Pancreas (tissue), 10 donors: ENCODE data around the gene PRRT3. TPM values are rescaled to one million over a fixed set of nuclear protein-coding genes. Genes with fewer than 3 reads are reported as not detected.
"Not testable (repeated sequence)": the region's sequence is repeated elsewhere in the genome, so short reads cannot be mapped to it uniquely, and the experiment has no call there.

Experiments used
- ATAC-seq, 4 donors: fragments of 200-7000 bp; cut with Tn5 transposase; one replicate each; pipeline versions ENCODE4 v1.8.0 to v1.9.1; 2020; ENCODE audit warnings: mild to moderate bottlenecking in 4 of 4, moderate library complexity in 4 of 4
- DNase-seq, 6 donors: peaks; one replicate each; pipeline ENCODE4 v3.0.0-alpha.2; 2020
- FAIRE-seq: peaks from 2 replicates; lab custom pipeline; 2012; peaks lifted over from hg19 to GRCh38; lab: Jason Lieb, UNC
- H3K27ac ChIP-seq, 4 donors: fragments of 200-600 bp; sonication (generic); 1 replicate in 3 of 4; 2 replicates in 1 of 4; pipeline versions ENCODE4 v1.5.0 to v1.8.0; 2020
- H3K27me3 ChIP-seq, 4 donors: fragments of 200-600 bp; one replicate each; pipeline ENCODE4 v1.8.0; 2021
- H3K36me3 ChIP-seq, 3 donors: fragments of 200-600 bp; sonication (generic) in 1 of 3; one replicate each; pipeline versions ENCODE4 v1.5.0 to v1.8.0; 2020 to 2021
- H3K4me1 ChIP-seq, 3 donors: fragments of 200-600 bp; one replicate each; pipeline ENCODE4 v1.8.0; 2021
- H3K4me3 ChIP-seq, 4 donors: fragments of 200-600 bp; sonication (generic) in 2 of 4; one replicate each; pipeline versions ENCODE4 v1.5.0 to v1.8.0; 2020 to 2021
- H3K9me3 ChIP-seq, 4 donors: fragments of 200-600 bp; one replicate each; pipeline ENCODE4 v1.8.0; 2021
- CTCF ChIP-seq, 4 donors: fragments of 200-600 bp; sonication (generic) in 3 of 4; IDR thresholded peaks; one replicate each; pipeline versions ENCODE4 v1.5.0 to v1.8.0; 2021; ENCODE audit warnings: antibody characterized with exemption in 4 of 4
- WGBS, 2 donors: extraction: QIAGEN DNeasy Blood & Tissue Kit; methylation state at CpG; one replicate each; pipeline ENCODE4 v1.1.7; 2013; 5-methylcytosine and 5-hydroxymethylcytosine counted together
- intact Hi-C, 3 donors: fragments of 100-400 bp; cut with DNase I; formaldehyde crosslinking; loops; one replicate each; pipeline versions ENCODE4 v1.11.1 to v1.14.2; 2022
- polyA plus RNA-seq, 2 donors: library from polyadenylated mRNA; stranded (reverse); fragments of 200-250 nt; gene quantifications; one replicate each; pipeline ENCODE4 v1.2.3, GENCODE V29; 2013
- total RNA-seq, 6 donors: library from RNA; stranded (reverse); fragmentation: NEBNext Ultra II Directional in 4 of 6; extraction: Animal tissue kit (Norgen Biotek cat#: 25700) in 4 of 6; gene quantifications; one replicate each; pipeline versions ENCODE4 v1.2.1 to v1.2.4, GENCODE V29; 2021 to 2023
- donor health status: healthy with polysubstance abuse.
- donor health status: DM: no; HTN: no; CAD: no; lungs with moderate emphysema.
- donor health status: DM: no; HTN: no; CAD: no.
- donor health status: control.
- donor health status: control.
- donor health status: Bipolar disorder and iron deficiency.
- donor health status: DM: yes; HTN: yes; CAD: no.
- donor health status: DM: no; HTN: no; CAD: no.
- donor health status: DM: no; HTN: no; CAD: no.
- donor health status: DM: yes; HTN: yes; CAD: no.

PRRT3 gene
- total and polyA plus RNA-seq, 8 donors, result 1.2 to 5.1 (median 2.0) TPM

GRCh38 chr3:9944271-9944670 lies 7.9 kb downstream of the PRRT3 start:
- H3K4me3 ChIP-seq, result no peak overlapping the region
- no peak overlapping the region for H3K27ac ChIP-seq
- WGBS, 2 donors, result 88 to 92% methylated on average over 11 of the region's 11 CpGs
- no peak for TF ChIP-seq CTCF (IDR thresholded peaks at IDR 0.05)
- peaks cover 0 to 5% (median 0%) of the 10 kb centered on the region in 3 donors for H3K4me1 ChIP-seq
- ATAC-seq (no peak), DNase-seq (no peak), FAIRE-seq (no peak)
- no peaks in the 10 kb centered on the region for H3K9me3 ChIP-seq
- peaks cover 0 to 8% (median 0%) of the 10 kb centered on the region in 3 donors for H3K36me3 ChIP-seq
- intact Hi-C loops, result loop anchor here in 1 of 3 donors (10.0 kb wide), 1 partner anchor 281 kb away; no protein-coding TSS in a partner anchor
- no peaks in the 10 kb centered on the region for H3K27me3 ChIP-seq

GRCh38 chr3:9942934-9943690 lies 9.1 kb downstream of the PRRT3 start:
- no peaks in the 10 kb centered on the region for H3K9me3 ChIP-seq
- H3K4me3 ChIP-seq, result no peak overlapping the region
- H3K27me3 ChIP-seq, result no peaks in the 10 kb centered on the region
- TF ChIP-seq CTCF (IDR thresholded peaks at IDR 0.05), result no peak
- ATAC-seq (no peak), FAIRE-seq (no peak), DNase-seq (no peak)
- H3K36me3 ChIP-seq, result no peaks in the 10 kb centered on the region
- 83 to 94% methylated on average over 10 to 11 of the region's 11 CpGs for WGBS, 2 donors
- H3K4me1 ChIP-seq, result peaks cover 0 to 5% (median 0%) of the 10 kb centered on the region in 3 donors
- H3K27ac ChIP-seq, result no peak overlapping the region
- intact Hi-C loops, result loop anchor here in 1 of 3 donors (10.0 kb wide), 1 partner anchor 282 kb away; no protein-coding TSS in a partner anchor

GRCh38 chr3:9942164-9942563 lies 10.0 kb downstream of the PRRT3 start:
- no peak for TF ChIP-seq CTCF (IDR thresholded peaks at IDR 0.05)
- H3K9me3 ChIP-seq, result no peaks in the 10 kb centered on the region
- no peaks in the 10 kb centered on the region for H3K27me3 ChIP-seq
- ATAC-seq, result no peak
- DNase-seq, result no peak
- intact Hi-C loops, result loop anchor here in 1 of 3 donors (10.0 kb wide), 1 partner anchor 283 kb away; no protein-coding TSS in a partner anchor
- H3K27ac ChIP-seq, result no peak overlapping the region
- no peaks in the 10 kb centered on the region for H3K36me3 ChIP-seq
- FAIRE-seq, result no peak
- no peak overlapping the region for H3K4me3 ChIP-seq
- H3K4me1 ChIP-seq, result no peaks in the 10 kb centered on the region
- 88 to 89% methylated on average over 4 of the region's 4 CpGs for WGBS, 2 donors

GRCh38 chr3:9940746-9941145 lies 11.5 kb downstream of the PRRT3 start:
- no peaks in the 10 kb centered on the region for H3K36me3 ChIP-seq
- no peak for DNase-seq
- peaks cover 0 to 9% (median 0%) of the 10 kb centered on the region in 3 donors for H3K4me1 ChIP-seq
- intact Hi-C loops, result loop anchor here in 1 of 3 donors (10.0 kb wide), 1 partner anchor 284 kb away; no protein-coding TSS in a partner anchor
- H3K4me3 ChIP-seq, result no peak overlapping the region
- no peak for ATAC-seq
- no peaks in the 10 kb centered on the region for H3K27me3 ChIP-seq
- no peaks in the 10 kb centered on the region for H3K9me3 ChIP-seq
- H3K27ac ChIP-seq, result no peak overlapping the region
- no peak for FAIRE-seq
- 92 to 95% methylated on average over 9 to 10 of the region's 10 CpGs for WGBS, 2 donors
- no peak for TF ChIP-seq CTCF (IDR thresholded peaks at IDR 0.05)

GRCh38 chr3:9939906-9940305 lies 12.3 kb downstream of the PRRT3 start:
- not testable (repeated sequence) for DNase-seq, H3K27me3 ChIP-seq, H3K27ac ChIP-seq, H3K9me3 ChIP-seq, FAIRE-seq, H3K36me3 ChIP-seq, H3K4me3 ChIP-seq, ATAC-seq
- WGBS, 2 donors, result 92 to 96% methylated on average over 19 to 31 of the region's 32 CpGs
- peaks cover 0 to 13% (median 7%) of the 10 kb centered on the region in 3 donors for H3K4me1 ChIP-seq
- intact Hi-C loops, result loop anchor here in 1 of 3 donors (10.0 kb wide), 1 partner anchor 285 kb away; no protein-coding TSS in a partner anchor
